Endothelial cell of umbilical vein (primary cell): ENCODE results near the gene SPPL3. TPM values are rescaled to one million over a fixed set of nuclear protein-coding genes. Genes with fewer than 3 reads are reported as not detected.

Source experiments
- BruUV-seq: library from RNA; stranded (reverse); fragments of 400-500 nt; replicated peaks from 2 replicates; lab custom pipeline; 2021; lab: Mats Ljungman, UMichigan
- CTCF ChIA-PET: fragments of 300-600, 350-600 bp; sonication (Branson Sonifier 250); formaldehyde crosslinking; loops from one replicate; lab custom pipeline; 2021; ENCODE audit warnings: antibody characterized with exemption, inconsistent platforms; lab: Charles Lee
- POLR2A ChIA-PET: fragments of 300-600, 350-600 bp; sonication (Branson Sonifier 250); formaldehyde crosslinking; loops from one replicate; lab custom pipeline; 2021; ENCODE audit warnings: antibody characterized with exemption, inconsistent platforms; lab: Charles Lee
- DNase-seq: peaks from one replicate; pipeline ENCODE4 v3.0.0-alpha.2; 2011; ENCODE audit warnings: low read depth, low spot score
- FAIRE-seq: peaks from 2 replicates; lab custom pipeline; 2011; peaks lifted over from hg19 to GRCh38; lab: Jason Lieb, UNC
- H2AFZ ChIP-seq: 2 replicates; pipeline ENCODE4 v1.6.0; 2012; ENCODE audit warnings: low read depth, low read length, control low read depth, inconsistent platforms
- H3K27ac ChIP-seq: 2 replicates; pipeline ENCODE4 v1.5.1; 2011; ENCODE audit warnings: low read depth, mild to moderate bottlenecking, control low read depth, low read length, moderate library complexity; ENCODE audit not compliant: insufficient read depth
- H3K27me3 ChIP-seq, 2 experiments: 2 replicates each; pipeline versions ENCODE4 v1.6.0 to v1.6.1; 2011; ENCODE audit warnings: low read length in 2 of 2, mixed read lengths in 1 of 2; ENCODE audit not compliant: control insufficient read depth in 2 of 2, insufficient read depth in 2 of 2
- H3K36me3 ChIP-seq, 2 experiments: 2 replicates in 1 of 2; 3 replicates in 1 of 2; pipeline ENCODE4 v1.5.1; 2011; ENCODE audit warnings: low read length in 2 of 2, mild to moderate bottlenecking in 1 of 2, moderate library complexity in 1 of 2; ENCODE audit not compliant: control insufficient read depth in 2 of 2, insufficient read depth in 2 of 2; ENCODE audit errors: extremely low read depth in 1 of 2
- H3K4me1 ChIP-seq: 3 replicates; pipeline ENCODE4 v1.5.1; 2011; ENCODE audit warnings: mild to moderate bottlenecking, low read length; ENCODE audit not compliant: control insufficient read depth, insufficient read depth; ENCODE audit errors: extremely low read depth
- H3K4me2 ChIP-seq: 2 replicates; pipeline ENCODE4 v1.6.1; 2011; ENCODE audit warnings: low read length, control low read depth, mixed read lengths; ENCODE audit not compliant: insufficient read depth
- H3K4me3 ChIP-seq, 3 experiments: fragments of 200-600 bp in 1 of 3; sonication (generic), shearing (Covaris generic) in 1 of 3; replicated peaks in 1 of 3; 2 replicates each; pipeline ENCODE4 v1.5.1; 2011 to 2016; ENCODE audit warnings: control low read depth in 3 of 3, low read length in 3 of 3, mild to moderate bottlenecking in 2 of 3, inconsistent platforms in 1 of 3, low read depth in 1 of 3, moderate library complexity in 1 of 3; ENCODE audit not compliant: insufficient read depth in 1 of 3
- H3K79me2 ChIP-seq: 2 replicates; pipeline ENCODE4 v1.6.0; 2012; ENCODE audit warnings: low read length, inconsistent platforms; ENCODE audit not compliant: control insufficient read depth, insufficient read depth
- H3K9ac ChIP-seq: replicated peaks from 2 replicates; pipeline ENCODE3; 2011; ENCODE audit warnings: low read length, control low read depth; ENCODE audit not compliant: insufficient read depth; ENCODE audit errors: extremely low read depth
- H3K9me1 ChIP-seq: replicated peaks from 3 replicates; pipeline ENCODE4 v1.6.0; 2011; ENCODE audit warnings: mild to moderate bottlenecking, low read length; ENCODE audit not compliant: control insufficient read depth, insufficient read depth; ENCODE audit errors: extremely low read depth
- H3K9me3 ChIP-seq: replicated peaks from 2 replicates; pipeline ENCODE4 v1.5.1; 2012; ENCODE audit warnings: low read length, inconsistent platforms; ENCODE audit not compliant: control insufficient read depth, insufficient read depth
- H4K20me1 ChIP-seq: replicated peaks from 2 replicates; pipeline ENCODE3; 2011; ENCODE audit warnings: mild to moderate bottlenecking, low read length; ENCODE audit not compliant: control insufficient read depth, insufficient read depth; ENCODE audit errors: extremely low read depth
- EZH2 ChIP-seq: IDR thresholded peaks from 2 replicates; pipeline ENCODE4 v1.6.1; 2012; ENCODE audit warnings: borderline replicate concordance, low read depth, mild to moderate bottlenecking, moderate library complexity, low read length, inconsistent platforms; ENCODE audit not compliant: severe bottlenecking
- FOS ChIP-seq: IDR thresholded peaks from 2 replicates; pipeline ENCODE4 v1.6.1; 2011; ENCODE audit warnings: mild to moderate bottlenecking, low read length, moderate library complexity, borderline replicate concordance; ENCODE audit not compliant: insufficient read depth
- GATA2 ChIP-seq: IDR thresholded peaks from 2 replicates; pipeline ENCODE4 v1.7.0; 2011; ENCODE audit warnings: low read depth, mild to moderate bottlenecking, moderate library complexity, mixed read lengths, low read length; ENCODE audit not compliant: insufficient read length, insufficient read depth
- JUN ChIP-seq: IDR thresholded peaks from 2 replicates; pipeline ENCODE4 v1.6.1; 2011; ENCODE audit warnings: borderline replicate concordance, low read depth; ENCODE audit not compliant: insufficient read length, insufficient read depth
- MYC ChIP-seq: IDR thresholded peaks from one replicate; pipeline ENCODE4 v1.6.1; 2011; ENCODE audit warnings: mild to moderate bottlenecking, low read depth, low read length
- POLR2A ChIP-seq: IDR thresholded peaks from 2 replicates; pipeline ENCODE4 v1.6.1; 2012; ENCODE audit warnings: low read depth, mild to moderate bottlenecking, control low read depth, low read length
- POLR2AphosphoS5 ChIP-seq: IDR thresholded peaks from 2 replicates; pipeline ENCODE4 v1.6.1; 2012; ENCODE audit warnings: low read depth, mild to moderate bottlenecking, control low read depth, low read length, moderate library complexity; ENCODE audit not compliant: insufficient read depth
- dilution Hi-C: fragments of 300-500 bp; cut with MboI; formaldehyde crosslinking; loops from one replicate; pipeline ENCODE4 v1.15.0; 2019; ENCODE audit warnings: low sequenced_read_pairs; ENCODE audit not compliant: extremely low pct_ligation_motif_present
- intact Hi-C: fragments of 100-400 bp; cut with micrococcal nuclease; formaldehyde crosslinking; loops from one replicate; pipeline ENCODE4 v1.10.0; 2022
- polyA plus RNA-seq, 4 experiments: library from polyadenylated mRNA; depleted of rRNA in 3 of 4; stranded (reverse) in 3 of 4; unstranded in 1 of 4; fragments of >200 nt; gene quantifications; 2 replicates each; pipeline versions ENCODE4 v1.2.1 to v1.2.3, GENCODE V29; 2011 to 2012; ENCODE audit warnings: missing spikeins in 1 of 4
- total RNA-seq: library from RNA; stranded (reverse); gene quantifications from 2 replicates; pipeline ENCODE4 v1.2.3, GENCODE V29; 2021
- TF ChIP-seq, protein P1 (sequence below): IDR thresholded peaks from 2 replicates; pipeline ENCODE4 v1.6.1; 2011; ENCODE audit not compliant: insufficient read depth, insufficient read length
- TF ChIP-seq, protein P2 (sequence below), 2 donors: IDR thresholded peaks; 1 replicate in 1 of 2; 2 replicates in 1 of 2; pipeline ENCODE4 v1.5.1; 2011; ENCODE audit warnings: low read length in 2 of 2, mild to moderate bottlenecking in 2 of 2, moderate library complexity in 2 of 2, control low read depth in 1 of 2, inconsistent platforms in 1 of 2, low read depth in 1 of 2; ENCODE audit not compliant: insufficient read depth in 1 of 2; ENCODE audit errors: extremely low read depth in 1 of 2

SPPL3 gene
- total and polyA plus RNA-seq, 2 donors (not counting 3 experiments of a cell fraction or from before 2014, with no cell fraction given), result 30.6 to 53.0 TPM

DNA sequence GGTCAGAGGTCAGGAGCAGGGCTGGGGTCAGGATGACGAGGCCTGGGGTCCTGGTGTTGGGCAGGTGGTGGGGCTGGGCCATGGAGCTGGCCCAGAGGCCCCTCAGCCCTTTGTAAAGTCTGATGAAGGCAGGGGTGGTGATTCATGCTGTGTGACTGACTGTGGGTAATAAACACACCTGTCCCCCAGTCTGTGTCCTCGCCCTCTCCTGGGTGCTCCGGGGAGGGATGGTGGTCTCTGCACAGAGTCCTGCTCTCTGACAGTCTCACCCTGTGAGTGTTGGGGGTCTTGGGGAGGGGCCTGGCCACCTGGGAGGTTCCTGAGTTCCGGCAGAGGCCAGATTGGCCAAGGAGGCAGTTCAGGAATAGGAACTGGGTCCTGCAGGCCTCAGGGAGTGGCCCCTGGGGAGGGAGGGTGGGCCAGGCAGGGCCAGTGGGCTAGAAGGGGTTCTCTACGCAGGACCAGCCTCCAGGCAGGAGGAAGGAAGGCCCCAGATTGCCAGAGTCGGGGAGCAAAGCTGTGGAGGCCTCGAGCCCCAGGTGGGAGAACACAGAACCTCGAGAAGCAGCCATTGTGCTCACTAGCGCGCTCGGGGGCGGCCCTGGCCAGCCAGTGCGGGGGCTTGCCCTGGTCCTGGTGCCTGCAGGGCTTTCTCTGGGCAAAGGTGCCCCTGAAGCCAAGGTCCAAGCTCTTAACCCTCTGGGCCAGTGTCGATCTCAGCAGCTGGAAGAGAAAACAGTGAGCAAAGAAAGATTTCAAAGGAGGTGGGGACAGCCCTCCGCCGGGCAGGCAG is 164.1 kb downstream of the SPPL3 start:
- Histone ChIP-seq H3K27me3 (no peaks in the 10 kb centered on the region), H3K4me3 (no peak overlapping the region), H3K36me3 (no peaks in the 10 kb centered on the region), H3K4me2 (no peak overlapping the region), H3K9me3 (no peaks in the 10 kb centered on the region), H2AFZ (no peak overlapping the region), H3K27ac (no peak overlapping the region), H3K79me2 (no peaks in the 10 kb centered on the region), H3K4me1 (no peaks in the 10 kb centered on the region), H3K9me1 (no peaks in the 10 kb centered on the region), H4K20me1 (no peaks in the 10 kb centered on the region), H3K9ac (no peak overlapping the region)
- dilution Hi-C loops (no loop called here), intact Hi-C loops (no loop called here)
- no peak for TF ChIP-seq POLR2A
- TF ChIP-seq, protein P1, sequence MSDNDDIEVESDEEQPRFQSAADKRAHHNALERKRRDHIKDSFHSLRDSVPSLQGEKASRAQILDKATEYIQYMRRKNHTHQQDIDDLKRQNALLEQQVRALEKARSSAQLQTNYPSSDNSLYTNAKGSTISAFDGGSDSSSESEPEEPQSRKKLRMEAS, result no peak
- TF ChIP-seq, protein P2, sequence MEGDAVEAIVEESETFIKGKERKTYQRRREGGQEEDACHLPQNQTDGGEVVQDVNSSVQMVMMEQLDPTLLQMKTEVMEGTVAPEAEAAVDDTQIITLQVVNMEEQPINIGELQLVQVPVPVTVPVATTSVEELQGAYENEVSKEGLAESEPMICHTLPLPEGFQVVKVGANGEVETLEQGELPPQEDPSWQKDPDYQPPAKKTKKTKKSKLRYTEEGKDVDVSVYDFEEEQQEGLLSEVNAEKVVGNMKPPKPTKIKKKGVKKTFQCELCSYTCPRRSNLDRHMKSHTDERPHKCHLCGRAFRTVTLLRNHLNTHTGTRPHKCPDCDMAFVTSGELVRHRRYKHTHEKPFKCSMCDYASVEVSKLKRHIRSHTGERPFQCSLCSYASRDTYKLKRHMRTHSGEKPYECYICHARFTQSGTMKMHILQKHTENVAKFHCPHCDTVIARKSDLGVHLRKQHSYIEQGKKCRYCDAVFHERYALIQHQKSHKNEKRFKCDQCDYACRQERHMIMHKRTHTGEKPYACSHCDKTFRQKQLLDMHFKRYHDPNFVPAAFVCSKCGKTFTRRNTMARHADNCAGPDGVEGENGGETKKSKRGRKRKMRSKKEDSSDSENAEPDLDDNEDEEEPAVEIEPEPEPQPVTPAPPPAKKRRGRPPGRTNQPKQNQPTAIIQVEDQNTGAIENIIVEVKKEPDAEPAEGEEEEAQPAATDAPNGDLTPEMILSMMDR (IDR thresholded peaks at IDR 0.05; ENCODE audit: extremely low read depth in 1 of 2, insufficient read depth in 1 of 2, low read depth in 1 of 2, low read length in 2 of 2), result no peak
- TF ChIP-seq JUN, result no peak
- no peak for TF ChIP-seq GATA2
- TF ChIP-seq POLR2AphosphoS5, result no peak
- no peak for TF ChIP-seq EZH2
- TF ChIP-seq MYC, result no peak
- TF ChIP-seq FOS, result no peak
- no peak for FAIRE-seq
- POLR2A ChIA-PET, result no interaction called here
- no TSS peak for BruUV-seq
- DNase-seq, result no peak
- CTCF ChIA-PET, result no interaction called here
